HEK293T (cell line): ENCODE measurements around the gene SPRING1.
"Not testable (repeated sequence)": the region's sequence is repeated elsewhere in the genome, so short reads cannot be mapped to it uniquely, and the experiment has no call there.

Source experiments
- CTCF ChIA-PET: fragments of 350-600 bp; formaldehyde crosslinking; extraction: SDS; loops from one replicate; lab custom pipeline; 2021; ENCODE audit warnings: antibody characterized with exemption, inconsistent platforms; lab: Yijun Ruan, JAX
- POLR2A ChIA-PET: fragments of 350-600 bp; formaldehyde crosslinking; extraction: SDS; loops from one replicate; lab custom pipeline; 2020; ENCODE audit warnings: antibody characterized with exemption, inconsistent platforms; lab: Yijun Ruan, JAX
- DNase-seq: peaks from one replicate; pipeline ENCODE4 v3.0.0; 2012; ENCODE audit warnings: mixed read lengths; ENCODE audit errors: extremely low spot score
- ARNT ChIP-seq: fragments of 450-650 bp; IDR thresholded peaks from 2 replicates; pipeline ENCODE4 v1.6.1; 2017; ENCODE audit warnings: mild to moderate bottlenecking
- BHLHE40 ChIP-seq: fragments of 450-650 bp; IDR thresholded peaks from 2 replicates; pipeline ENCODE4 v1.6.1; 2016; ENCODE audit warnings: mild to moderate bottlenecking, moderate library complexity, borderline replicate concordance
- CTBP1 ChIP-seq: fragments of 450-650 bp; IDR thresholded peaks from 2 replicates; pipeline ENCODE4 v1.6.1; 2016; ENCODE audit warnings: borderline replicate concordance
- ELF4 ChIP-seq: fragments of 450-650 bp; IDR thresholded peaks from 2 replicates; pipeline ENCODE4 v1.6.1; 2017; ENCODE audit warnings: antibody characterized with exemption
- FOXA1 ChIP-seq: fragments of 450-650 bp; IDR thresholded peaks from 2 replicates; pipeline ENCODE4 v1.6.1; 2016; ENCODE audit warnings: mild to moderate bottlenecking
- FOXK2 ChIP-seq: fragments of 450-650 bp; IDR thresholded peaks from 2 replicates; pipeline ENCODE4 v1.6.1; 2016; ENCODE audit warnings: mild to moderate bottlenecking
- FOXM1 ChIP-seq: fragments of 450-650 bp; IDR thresholded peaks from 2 replicates; pipeline ENCODE4 v1.6.1; 2017; ENCODE audit warnings: mild to moderate bottlenecking, borderline replicate concordance
- HDGF ChIP-seq: fragments of 450-650 bp; IDR thresholded peaks from 2 replicates; pipeline ENCODE4 v1.6.1; 2017; ENCODE audit warnings: antibody characterized with exemption, borderline replicate concordance
- L3MBTL2 ChIP-seq: fragments of 450-650 bp; conservative IDR thresholded peaks from 2 replicates; pipeline ENCODE4 v1.6.1; 2016; ENCODE audit warnings: mild to moderate bottlenecking
- LEF1 ChIP-seq: fragments of 450-650 bp; IDR thresholded peaks from 2 replicates; pipeline ENCODE4 v1.6.1; 2017; ENCODE audit warnings: mild to moderate bottlenecking, borderline replicate concordance
- NFRKB ChIP-seq: fragments of 450-650 bp; IDR thresholded peaks from 2 replicates; pipeline ENCODE4 v1.6.1; 2016; ENCODE audit warnings: mild to moderate bottlenecking, moderate library complexity
- SP1 ChIP-seq: fragments of 450-650 bp; IDR thresholded peaks from 2 replicates; pipeline ENCODE4 v1.6.1; 2017
- SUZ12 ChIP-seq: fragments of 450-650 bp; IDR thresholded peaks from 2 replicates; pipeline ENCODE4 v1.6.1; 2016; ENCODE audit warnings: mild to moderate bottlenecking
- TARDBP ChIP-seq: fragments of 450-650 bp; IDR thresholded peaks from 2 replicates; pipeline ENCODE4 v1.6.1; 2016
- ZNF384 ChIP-seq: fragments of 450-650 bp; IDR thresholded peaks from 2 replicates; pipeline ENCODE4 v1.6.1; 2016
- TF ChIP-seq, protein P1 (sequence below): fragments of 450-650 bp; IDR thresholded peaks from 2 replicates; pipeline ENCODE4 v1.6.1; 2016

SPRING1 gene

GRCh38 chr12:116765271-116765670 lies 27.4 kb upstream of the SPRING1 start:
- no peak for DNase-seq
- no peak for TF ChIP-seq FOXM1
- TF ChIP-seq ARNT: no peak
- no peak for TF ChIP-seq TARDBP
- TF ChIP-seq, protein P1, sequence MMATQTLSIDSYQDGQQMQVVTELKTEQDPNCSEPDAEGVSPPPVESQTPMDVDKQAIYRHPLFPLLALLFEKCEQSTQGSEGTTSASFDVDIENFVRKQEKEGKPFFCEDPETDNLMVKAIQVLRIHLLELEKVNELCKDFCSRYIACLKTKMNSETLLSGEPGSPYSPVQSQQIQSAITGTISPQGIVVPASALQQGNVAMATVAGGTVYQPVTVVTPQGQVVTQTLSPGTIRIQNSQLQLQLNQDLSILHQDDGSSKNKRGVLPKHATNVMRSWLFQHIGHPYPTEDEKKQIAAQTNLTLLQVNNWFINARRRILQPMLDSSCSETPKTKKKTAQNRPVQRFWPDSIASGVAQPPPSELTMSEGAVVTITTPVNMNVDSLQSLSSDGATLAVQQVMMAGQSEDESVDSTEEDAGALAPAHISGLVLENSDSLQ: no peak
- no peak for TF ChIP-seq FOXA1
- TF ChIP-seq BHLHE40: no peak
- TF ChIP-seq ZNF384: no peak
- TF ChIP-seq ELF4: no peak
- TF ChIP-seq LEF1: no peak
- TF ChIP-seq SP1: no peak
- TF ChIP-seq L3MBTL2: no peak
- TF ChIP-seq CTBP1: no peak
- no peak for TF ChIP-seq FOXK2
- no peak for TF ChIP-seq HDGF
- TF ChIP-seq NFRKB: no peak
- TF ChIP-seq SUZ12: no peak
- ChIA-PET POLR2A (no interaction called here), CTCF (no interaction called here)

DNA sequence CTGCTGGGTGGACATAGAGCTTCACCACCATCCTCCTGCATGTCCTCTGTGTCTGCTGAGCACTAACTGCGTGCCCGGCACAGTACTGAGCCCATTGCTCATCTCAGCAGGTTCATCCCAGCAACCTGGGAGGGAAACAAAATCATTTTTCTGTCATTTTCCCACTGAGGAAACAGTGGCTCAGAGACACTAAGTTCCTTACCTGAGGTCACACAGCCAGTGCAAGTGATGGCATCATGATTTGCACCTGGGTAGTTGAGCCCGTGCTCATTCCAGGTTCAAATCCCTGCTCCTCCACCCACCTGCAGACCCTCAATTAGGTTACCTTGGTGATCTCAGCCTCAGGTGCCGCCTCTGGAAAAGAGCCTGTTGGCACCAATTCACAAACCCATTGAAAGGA lies 23.6 kb upstream of the SPRING1 start:
- DNase-seq: no peak
- TF ChIP-seq BHLHE40 (no peak), FOXK2 (no peak), CTBP1 (no peak)
- CTCF ChIA-PET: no interaction called here
- POLR2A ChIA-PET: interaction anchor here (1.5 kb wide), 1 partner anchor 120 kb away, joined by 4 read pairs; the partner anchor contains the start of gene HRK

DNA sequence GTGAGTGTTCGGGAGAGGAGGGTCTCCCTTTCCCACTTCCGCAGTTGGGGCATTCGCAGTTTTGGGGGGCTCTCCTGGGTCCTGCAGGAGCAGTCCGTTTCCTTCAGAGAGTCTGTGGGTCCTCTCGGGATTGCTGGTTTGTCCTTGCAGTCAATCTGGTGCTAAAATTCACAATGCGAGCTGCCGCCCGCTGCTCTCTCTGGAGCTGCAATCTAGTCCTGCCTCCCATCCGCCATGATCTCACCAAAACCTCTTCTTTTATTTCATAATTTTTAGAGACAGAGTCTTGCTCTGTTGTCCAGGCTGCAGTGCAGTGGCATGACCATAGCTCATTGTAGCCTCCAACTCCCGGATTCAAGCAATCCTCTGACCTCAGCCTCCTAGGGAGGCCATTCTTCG lies 22.8 kb upstream of the SPRING1 start:
- no peak for DNase-seq
- TF ChIP-seq LEF1 (no peak), ZNF384 (no peak), HDGF (no peak), ARNT (no peak), BHLHE40 (no peak), CTBP1 (no peak), L3MBTL2 (no peak), SUZ12 (no peak), TARDBP (no peak), ELF4 (no peak), SP1 (no peak), FOXK2 (no peak), FOXA1 (no peak), NFRKB (no peak), FOXM1 (no peak)
- TF ChIP-seq, protein P1: no peak
- ChIA-PET POLR2A (interaction anchor here (1.5 kb wide), 1 partner anchor 121 kb away, joined by 4 read pairs; the partner anchor contains the start of gene HRK), CTCF (interaction anchor here (0.6 kb wide), 1 partner anchor 56 kb away, joined by 10 read pairs; no protein-coding TSS in a partner anchor)

DNA sequence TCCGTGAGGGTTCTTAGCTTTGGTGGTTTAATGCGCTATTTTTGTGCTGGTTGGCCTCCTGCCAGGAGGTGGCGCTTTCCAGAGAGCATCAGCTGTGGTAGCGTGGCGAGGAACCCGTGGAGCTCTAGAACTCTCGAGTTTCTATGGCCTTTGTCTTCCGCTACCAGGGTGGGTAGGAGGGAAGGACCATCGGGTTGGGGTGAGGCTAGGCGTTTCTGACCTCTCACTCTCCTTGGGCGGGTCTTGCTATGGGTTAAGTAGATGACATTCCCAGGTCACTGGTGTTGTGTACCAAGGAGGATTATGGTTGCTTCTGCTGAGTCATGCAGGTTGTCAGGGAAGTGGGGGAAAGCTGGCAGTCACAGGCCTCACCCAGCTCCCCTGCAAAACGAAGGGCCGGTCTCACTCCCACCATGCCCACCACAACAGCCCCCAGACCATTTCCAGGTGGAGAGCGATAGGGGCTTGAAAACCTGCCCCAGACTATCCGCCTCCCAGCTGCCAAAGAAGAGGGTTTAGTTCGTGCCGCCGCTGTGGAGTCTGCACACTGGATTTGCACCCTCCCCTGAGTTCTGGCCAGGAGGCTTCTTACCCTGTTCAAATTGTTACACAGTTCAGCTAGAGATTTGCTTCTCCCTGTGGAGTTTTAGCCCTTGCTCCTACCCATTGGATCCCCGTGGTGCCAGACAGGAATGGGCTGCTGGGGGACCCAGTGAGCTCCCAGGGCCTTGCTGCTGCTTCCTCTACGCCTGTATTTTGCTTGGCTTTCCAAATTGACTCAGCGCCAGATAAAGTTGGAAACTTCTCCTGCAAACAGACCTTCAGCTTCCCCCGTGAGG lies 22.1 kb upstream of the SPRING1 start:
- DNase-seq: no peak
- ChIA-PET CTCF (interaction anchor here (0.6 kb wide), 1 partner anchor 56 kb away, joined by 10 read pairs; no protein-coding TSS in a partner anchor), POLR2A (interaction anchor here (1.5 kb wide), 1 partner anchor 121 kb away, joined by 4 read pairs; the partner anchor contains the start of gene HRK)
- TF ChIP-seq BHLHE40 (no peak), ELF4 (no peak), FOXA1 (no peak), TARDBP (no peak), FOXK2 (no peak), L3MBTL2 (no peak), FOXM1 (no peak)

DNA sequence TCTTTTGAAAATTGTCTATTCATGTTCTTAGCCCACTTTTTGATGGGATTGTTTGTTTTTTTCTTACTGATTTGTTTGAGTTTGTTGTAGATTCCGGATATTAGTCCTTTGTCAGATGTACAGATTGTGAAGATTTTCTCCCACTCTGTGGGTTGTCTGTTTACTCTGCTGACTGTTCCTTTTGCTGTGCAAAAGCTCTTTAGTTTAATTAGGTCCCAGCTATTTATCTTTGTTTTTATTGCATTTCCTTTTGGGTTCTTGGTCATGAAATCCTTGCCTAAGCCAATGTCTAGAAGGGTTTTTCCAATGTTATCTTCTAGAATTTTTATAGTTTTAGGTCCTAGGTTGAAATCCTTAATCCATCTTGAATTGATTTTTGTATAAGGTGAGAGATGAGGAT lies 16.9 kb upstream of the SPRING1 start:
- POLR2A ChIA-PET, CTCF ChIA-PET, DNase-seq: not testable (repeated sequence)

DNA sequence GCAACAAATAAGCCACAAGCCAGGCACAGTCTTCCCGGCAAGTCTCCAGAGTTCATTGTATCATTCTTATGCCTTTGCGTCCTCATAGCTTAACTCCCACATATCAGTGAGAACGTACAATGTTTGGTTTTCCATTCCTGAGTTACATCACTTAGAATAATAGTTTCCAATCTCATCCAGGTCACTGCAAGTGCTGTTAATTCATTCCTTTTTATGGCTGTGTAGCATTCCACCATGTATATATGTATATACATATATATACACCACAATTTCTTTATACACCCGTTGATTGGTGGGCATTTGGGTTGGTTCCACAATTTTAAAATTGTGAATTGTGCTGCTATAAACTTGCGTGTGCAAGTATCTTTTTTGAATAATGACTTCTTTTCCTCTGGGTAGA lies 16.2 kb upstream of the SPRING1 start:
- POLR2A ChIA-PET, CTCF ChIA-PET, DNase-seq: not testable (repeated sequence)

DNA sequence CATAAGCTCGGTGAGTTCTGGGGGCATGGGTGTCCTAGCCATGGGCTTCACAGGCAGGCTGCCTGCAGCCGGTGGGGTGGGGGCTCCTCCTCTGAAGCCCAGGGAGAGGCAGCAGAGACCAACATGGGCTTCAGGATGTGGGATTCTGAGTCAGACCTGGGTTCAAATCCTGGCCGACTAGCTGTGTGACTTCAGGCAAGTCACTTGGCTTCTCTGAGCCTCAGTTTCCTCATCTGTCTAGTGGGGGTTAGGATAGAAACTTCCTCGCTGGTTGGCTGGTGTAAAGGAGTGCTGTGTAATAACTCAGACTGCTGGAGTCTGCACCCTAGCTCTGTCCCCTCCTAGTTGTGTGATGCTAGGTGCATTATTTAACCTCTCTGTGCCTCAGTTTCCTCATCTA lies 12.4 kb upstream of the SPRING1 start:
- DNase-seq: no peak
- POLR2A ChIA-PET: no interaction called here
- TF ChIP-seq ZNF384 (no peak), HDGF (no peak), FOXK2 (no peak), ELF4 (no peak), LEF1 (no peak), CTBP1 (no peak), NFRKB (no peak), SP1 (no peak), BHLHE40 (no peak), L3MBTL2 (no peak), ARNT (no peak), TARDBP (no peak), FOXM1 (no peak), SUZ12 (no peak)
- TF ChIP-seq, protein P1: no peak
- CTCF ChIA-PET: no interaction called here
